Measurements from ENCODE around the gene HS6ST2.

GRCh38 chrX:132708529-132708928, 249.9 kb downstream of the HS6ST2 start:
- TF ChIP-seq USF1 (IDR thresholded peaks at IDR 0.05; ENCODE audit: borderline replicate concordance, extremely low read length, insufficient read depth, low read depth, low read length) = no peak
- TF ChIP-seq ZBED1 (IDR thresholded peaks at IDR 0.05; ENCODE audit: borderline replicate concordance) = no peak
- TF ChIP-seq ZNF592 (IDR thresholded peaks at IDR 0.05) = no peak
- no peak for TF ChIP-seq REST (IDR thresholded peaks at IDR 0.05; ENCODE audit: low read depth, low read length)
- no peak for TF ChIP-seq CTCF (IDR thresholded peaks at IDR 0.05 in 2 of 3, conservative IDR thresholded peaks at IDR 0.05 in 1 of 3; ENCODE audit: control insufficient read depth in 2 of 3, extremely low read depth in 1 of 3, insufficient read depth in 1 of 3, low read depth in 3 of 3, low read length in 3 of 3)
- no peak for TF ChIP-seq EP300 (IDR thresholded peaks at IDR 0.05; ENCODE audit: borderline replicate concordance in 1 of 2, control insufficient read depth in 1 of 2, low read depth in 2 of 2, low read length in 2 of 2)
- no peak for TF ChIP-seq CREB1 (IDR thresholded peaks at IDR 0.05; ENCODE audit: low read depth)
- no peak for TF ChIP-seq MXI1 (IDR thresholded peaks at IDR 0.05; ENCODE audit: low read depth, low read length)
- TF ChIP-seq RAD21 (IDR thresholded peaks at IDR 0.05; ENCODE audit: insufficient read depth, low read depth, low read length) = no peak
- no peak for TF ChIP-seq FOS (IDR thresholded peaks at IDR 0.05; ENCODE audit: borderline replicate concordance, extremely low read depth, insufficient read length)
- TF ChIP-seq TARDBP (IDR thresholded peaks at IDR 0.05; ENCODE audit: borderline replicate concordance) = no peak
- no peak for TF ChIP-seq IRF4 (IDR thresholded peaks at IDR 0.05; ENCODE audit: low read depth, low read length)
- TF ChIP-seq CEBPB (IDR thresholded peaks at IDR 0.05; ENCODE audit: borderline replicate concordance in 1 of 2, low read depth in 2 of 2, low read length in 2 of 2) = no peak
- no peak for TF ChIP-seq RB1 (IDR thresholded peaks at IDR 0.05; ENCODE audit: borderline replicate concordance)

Measured in GM12878 (cell line).